ENCODE data around the gene PRPF19.

The PRPF19 gene

GRCh38 chr11:60855726-60856633 is 50.4 kb downstream of the PRPF19 start, which contains the start of gene PTGDR2:
Gene PTGDR2, minus strand, starts transcription at chr11:60855950. Its CDS starts 2,228 bp downstream, at chr11:60853722.
- no peak for DNase-seq

GRCh38 chr11:60854847-60855725 is 51.3 kb downstream of the PRPF19 start:
- DNase-seq: no peak

- DNase-seq: no peak
Measured at GRCh38 chr11:60854140-60854846, 52.1 kb downstream of the PRPF19 start.

GRCh38 chr11:60852982-60853950 is 53.1 kb downstream of the PRPF19 start:
- DNase-seq: no peak

GRCh38 chr11:60852117-60852981 is 54.0 kb downstream of the PRPF19 start:
- DNase-seq: no peak

GRCh38 chr11:60851327-60852104 is 54.9 kb downstream of the PRPF19 start:
- DNase-seq: no peak

- DNase-seq: no peak
Measured at GRCh38 chr11:60849641-60850520, 56.5 kb downstream of the PRPF19 start.

- no peak for DNase-seq
Measured at GRCh38 chr11:60848714-60849151, 57.7 kb downstream of the PRPF19 start.

GRCh38 chr11:60847896-60848295 is 58.5 kb downstream of the PRPF19 start:
- DNase-seq: no peak

- no peak for DNase-seq
Measured at GRCh38 chr11:60847281-60847680, 59.1 kb downstream of the PRPF19 start.

- no peak for DNase-seq
Measured at GRCh38 chr11:60845338-60845737, 61.0 kb downstream of the PRPF19 start.

GRCh38 chr11:60844870-60845221 is 61.5 kb downstream of the PRPF19 start:
- DNase-seq: no peak

- no peak for DNase-seq
Measured at GRCh38 chr11:60844045-60844869, 62.1 kb downstream of the PRPF19 start.

- no peak for DNase-seq
Measured at GRCh38 chr11:60842668-60843600, 63.5 kb downstream of the PRPF19 start.

- peak; percentile 90 for DNase-seq
Measured at GRCh38 chr11:60841797-60842667, 64.4 kb downstream of the PRPF19 start, which contains the start of gene CCDC86. Gene CCDC86, plus strand, starts transcription at chr11:60842113. Its CDS starts 12 bp downstream, at chr11:60842125.
